ENCODE measurements around the gene CHSY3.

CHSY3 gene

GRCh38 chr5:129951039-129951438 lies 46.8 kb downstream of the CHSY3 start:
- no peak for DNase-seq

- no peak for DNase-seq
Observed at GRCh38 chr5:129958581-129958980, 54.3 kb downstream of the CHSY3 start.

GRCh38 chr5:129960831-129961230 lies 56.6 kb downstream of the CHSY3 start:
- DNase-seq: no peak

GRCh38 chr5:129962506-129962905 lies 58.2 kb downstream of the CHSY3 start:
- no peak for DNase-seq

GRCh38 chr5:129963359-129963758 lies 59.1 kb downstream of the CHSY3 start:
- no peak for DNase-seq

GRCh38 chr5:129966071-129966470 lies 61.8 kb downstream of the CHSY3 start:
- DNase-seq: no peak

GRCh38 chr5:129971714-129972113 lies 67.4 kb downstream of the CHSY3 start:
- DNase-seq: no peak

- no peak for DNase-seq
Observed at GRCh38 chr5:129972465-129973141, 68.3 kb downstream of the CHSY3 start.

- DNase-seq: no peak
Observed at GRCh38 chr5:129973716-129974426, 69.6 kb downstream of the CHSY3 start.

GRCh38 chr5:129977810-129978209 lies 73.5 kb downstream of the CHSY3 start:
- no peak for DNase-seq

GRCh38 chr5:129978270-129978669 lies 74.0 kb downstream of the CHSY3 start:
- no peak for DNase-seq

GRCh38 chr5:129988453-129988852 lies 84.2 kb downstream of the CHSY3 start:
- DNase-seq: no peak

- no peak for DNase-seq
Observed at GRCh38 chr5:129991780-129992179, 87.5 kb downstream of the CHSY3 start.

GRCh38 chr5:129996896-129997295 lies 92.6 kb downstream of the CHSY3 start:
- no peak for DNase-seq

- no peak for DNase-seq
Observed at GRCh38 chr5:130000460-130000859, 96.2 kb downstream of the CHSY3 start.

- DNase-seq: no peak
Observed at GRCh38 chr5:130002183-130002582, 97.9 kb downstream of the CHSY3 start.

- no peak for DNase-seq
Observed at GRCh38 chr5:130002876-130003275, 98.6 kb downstream of the CHSY3 start.

GRCh38 chr5:130011986-130012385 lies 107.7 kb downstream of the CHSY3 start:
- DNase-seq: no peak

GRCh38 chr5:130017173-130017572 lies 112.9 kb downstream of the CHSY3 start:
- no peak for DNase-seq

- no peak for DNase-seq
Observed at GRCh38 chr5:130018641-130019040, 114.4 kb downstream of the CHSY3 start.

- DNase-seq: no peak
Observed at GRCh38 chr5:130021000-130021399, 116.7 kb downstream of the CHSY3 start.

GRCh38 chr5:130021876-130022275 lies 117.6 kb downstream of the CHSY3 start:
- DNase-seq: no peak

- no peak for DNase-seq
Observed at GRCh38 chr5:130023604-130024003, 119.3 kb downstream of the CHSY3 start.

GRCh38 chr5:130024006-130024405 lies 119.7 kb downstream of the CHSY3 start:
- DNase-seq: no peak

- DNase-seq: no peak
Observed at GRCh38 chr5:130025511-130025910, 121.2 kb downstream of the CHSY3 start.

Measured in NCI-H774 (cell line).